ENCODE data around the gene MAP2K3.
"Not testable (repeated sequence)": the region's sequence is repeated elsewhere in the genome, so short reads cannot be mapped to it uniquely, and the experiment has no call there.

- not testable (repeated sequence) for TF ChIP-seq CTCF, POLR2A, EP300 (IDR thresholded peaks at IDR 0.05)
These were observed 24.4 kb downstream of the MAP2K3 start for GRCh38 chr17:21308931-21309381.

Data from ovary (tissue), 3 donors.